Suppressor macrophage treated with lipopolysaccharide for 4 hours (primary cell): Measurements from ENCODE around the gene BRINP3.

Source experiments
- DNase-seq: peaks from one replicate; pipeline ENCODE4 v3.0.0-alpha.2; 2020

Gene BRINP3

GRCh38 chr1:190098107-190098506, 379.6 kb downstream of the BRINP3 start:
- DNase-seq, result no peak

GRCh38 chr1:190095596-190095995, 382.1 kb downstream of the BRINP3 start:
- DNase-seq, result no peak

- DNase-seq, result no peak
Measured at GRCh38 chr1:190084552-190084951, 393.1 kb downstream of the BRINP3 start.

GRCh38 chr1:190068304-190068703, 409.4 kb downstream of the BRINP3 start:
- no peak for DNase-seq

GRCh38 chr1:190067592-190067991, 410.1 kb downstream of the BRINP3 start:
- DNase-seq, result no peak

GRCh38 chr1:190066011-190066410, 411.7 kb downstream of the BRINP3 start:
- no peak for DNase-seq

GRCh38 chr1:190049314-190049713, 428.4 kb downstream of the BRINP3 start:
- no peak for DNase-seq
